WERI-Rb-1 (cell line): Measurements from ENCODE around the gene KIF3B.
"Not testable (repeated sequence)": the region's sequence is repeated elsewhere in the genome, so short reads cannot be mapped to it uniquely, and the experiment has no call there.

Experiments
- DNase-seq: peaks from one replicate; pipeline ENCODE4 v3.0.0-alpha.2; 2020
- H3K27ac ChIP-seq: fragments of 250-450 bp; sonication (Bioruptor Pico); 2 replicates; pipeline ENCODE4 v1.5.1; 2020; ENCODE audit warnings: mild to moderate bottlenecking, moderate library complexity
- H3K27me3 ChIP-seq: fragments of 250-450 bp; sonication (Bioruptor Pico); 2 replicates; pipeline ENCODE4 v1.5.1; 2021; ENCODE audit warnings: mild to moderate bottlenecking, low read depth, moderate library complexity; ENCODE audit not compliant: insufficient read depth, severe bottlenecking
- H3K36me3 ChIP-seq: fragments of 250-450 bp; sonication (Bioruptor Pico); 2 replicates; pipeline ENCODE4 v1.5.1; 2020; ENCODE audit warnings: mild to moderate bottlenecking, moderate library complexity
- H3K4me3 ChIP-seq: 2 replicates; pipeline ENCODE4 v1.5.1; 2011; ENCODE audit warnings: low read depth, mild to moderate bottlenecking, control low read depth, low read length
- H3K9me3 ChIP-seq: fragments of 250-450 bp; sonication (Bioruptor Pico); 2 replicates; pipeline ENCODE4 v1.5.1; 2021; ENCODE audit warnings: mild to moderate bottlenecking, moderate library complexity; ENCODE audit not compliant: severe bottlenecking
- CTCF ChIP-seq: IDR thresholded peaks from 2 replicates; pipeline ENCODE4 v1.5.1; 2011; ENCODE audit warnings: low read depth, mild to moderate bottlenecking, control low read depth, inconsistent platforms, low read length

Gene KIF3B

GRCh38 chr20:32274359-32274758 lies 3.1 kb upstream of the KIF3B start:
- H3K27ac ChIP-seq = no peak overlapping the region
- TF ChIP-seq CTCF = no peak
- no peak for DNase-seq

GRCh38 chr20:32275163-32275562 lies 2.3 kb upstream of the KIF3B start:
- not testable (repeated sequence) for H3K27ac ChIP-seq, H3K36me3 ChIP-seq, DNase-seq, H3K4me3 ChIP-seq, H3K9me3 ChIP-seq, H3K27me3 ChIP-seq

More at GRCh38 chr20:32274359-32274758, 3.1 kb upstream of the KIF3B start:
- H3K9me3 ChIP-seq = no peaks in the 10 kb centered on the region
- H3K4me3 ChIP-seq = no peak overlapping the region
- H3K36me3 ChIP-seq = no peaks in the 10 kb centered on the region
- H3K27me3 ChIP-seq = no peaks in the 10 kb centered on the region

- no peak overlapping the region for H3K27ac ChIP-seq
Measured at GRCh38 chr20:32278199-32278643, 770 bp downstream of the KIF3B start.

DNA sequence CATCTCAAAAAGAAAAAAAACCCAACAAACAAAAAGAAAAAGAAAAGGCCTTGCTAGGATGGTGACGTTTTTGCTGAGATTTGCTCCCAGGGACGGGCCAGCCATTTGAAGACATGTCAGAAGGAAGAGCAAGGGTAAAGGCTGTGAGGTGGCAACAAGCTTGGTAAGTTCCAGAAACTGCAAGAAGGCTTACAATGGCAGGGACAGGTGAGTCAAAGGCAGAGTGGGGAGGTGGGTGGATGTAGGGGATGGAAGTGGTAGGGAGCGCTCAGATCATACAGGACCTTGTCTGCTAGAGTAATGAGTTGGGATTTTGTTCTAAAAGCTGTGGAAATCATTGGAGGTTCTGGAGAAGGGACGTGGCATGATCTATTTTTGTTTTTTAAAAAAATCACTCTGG lies 4.3 kb downstream of the KIF3B start:
- no peak for DNase-seq
- H3K27me3 ChIP-seq = no peaks in the 10 kb centered on the region
- H3K36me3 ChIP-seq = no peaks in the 10 kb centered on the region; the same call in 1 of the 2 replicates
- H3K27ac ChIP-seq = no peak overlapping the region
- H3K9me3 ChIP-seq = no peaks in the 10 kb centered on the region
- TF ChIP-seq CTCF = no peak
- no peak overlapping the region for H3K4me3 ChIP-seq

More at GRCh38 chr20:32278199-32278643, 770 bp downstream of the KIF3B start:
- H3K9me3 ChIP-seq = no peaks in the 10 kb centered on the region
- DNase-seq = no peak
- no peak for TF ChIP-seq CTCF
- no peaks in the 10 kb centered on the region; the same call in 1 of the 2 replicates for H3K36me3 ChIP-seq
- H3K4me3 ChIP-seq = peak overlapping the region; percentile 89
- no peaks in the 10 kb centered on the region for H3K27me3 ChIP-seq

GRCh38 chr20:32282461-32282860 lies 5.0 kb downstream of the KIF3B start:
- no peaks in the 10 kb centered on the region for H3K27me3 ChIP-seq
- TF ChIP-seq CTCF = no peak
- H3K9me3 ChIP-seq = no peaks in the 10 kb centered on the region
- H3K36me3 ChIP-seq = no peaks in the 10 kb centered on the region; the same call in 1 of the 2 replicates
- no peak overlapping the region for H3K27ac ChIP-seq
- no peak for DNase-seq
- H3K4me3 ChIP-seq = no peak overlapping the region

DNA sequence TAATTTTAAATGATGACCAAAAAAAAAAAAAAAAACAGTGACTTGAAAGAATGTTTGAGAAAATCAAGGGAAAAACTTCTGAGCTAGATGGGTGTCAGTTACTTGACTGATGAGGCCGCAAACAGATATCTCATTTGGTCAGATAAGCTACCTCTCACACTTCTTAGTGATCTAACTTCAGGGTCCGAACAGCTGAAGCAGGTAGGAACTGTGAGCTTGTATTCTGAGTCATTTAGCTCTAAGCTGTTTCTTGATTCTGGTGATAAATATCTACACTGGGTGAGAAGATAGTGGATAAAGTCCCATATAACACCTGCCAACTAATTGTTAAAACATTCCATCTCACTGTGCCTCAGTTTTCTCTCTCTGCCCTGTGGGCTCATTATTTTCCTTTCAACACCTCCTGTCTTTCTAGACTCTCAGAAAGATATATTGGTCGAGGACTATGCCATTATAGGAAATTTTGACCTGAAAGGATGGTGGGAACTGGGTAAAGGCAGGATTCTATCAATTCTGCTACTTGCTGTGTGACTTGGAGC lies 7.7 kb downstream of the KIF3B start:
- H3K4me3 ChIP-seq = no peak overlapping the region
- DNase-seq = no peak
- no peak overlapping the region for H3K27ac ChIP-seq
- H3K9me3 ChIP-seq = no peaks in the 10 kb centered on the region
- H3K36me3 ChIP-seq = no peaks in the 10 kb centered on the region; the same call in 1 of the 2 replicates
- H3K27me3 ChIP-seq = no peaks in the 10 kb centered on the region
- TF ChIP-seq CTCF = no peak
